Left ventricle myocardium inferior (tissue), 1 donor: Measurements from ENCODE around the gene IFNL3. TPM values are rescaled to one million over a fixed set of nuclear protein-coding genes. Genes with fewer than 3 reads are reported as not detected.

Source experiments
- DNase-seq: peaks from one replicate; pipeline ENCODE4 v3.0.0-alpha.2; 2020
- H3K27ac ChIP-seq: fragments of 200-600 bp; replicated peaks from 2 replicates; pipeline ENCODE4 v1.8.0; 2021
- H3K27me3 ChIP-seq: fragments of 200-600 bp; 2 replicates; pipeline ENCODE4 v1.8.0; 2021; ENCODE audit warnings: low read depth
- H3K36me3 ChIP-seq: fragments of 200-600 bp; 2 replicates; pipeline ENCODE4 v1.8.0; 2021
- H3K4me1 ChIP-seq: fragments of 200-600 bp; 2 replicates; pipeline ENCODE4 v1.8.0; 2021
- H3K4me3 ChIP-seq: fragments of 200-600 bp; 2 replicates; pipeline ENCODE4 v1.8.0; 2021; ENCODE audit warnings: mild to moderate bottlenecking, moderate library complexity
- H3K9me3 ChIP-seq: fragments of 200-600 bp; replicated peaks from 2 replicates; pipeline ENCODE4 v1.8.0; 2021
- CTCF ChIP-seq: fragments of 200-600 bp; IDR thresholded peaks from 2 replicates; pipeline ENCODE4 v1.8.0; 2021; ENCODE audit warnings: antibody characterized with exemption, mild to moderate bottlenecking, borderline replicate concordance
- intact Hi-C: fragments of 100-400 bp; cut with micrococcal nuclease; formaldehyde crosslinking; loops from one replicate; pipeline ENCODE4 v1.11.0; 2022
- total RNA-seq: library from RNA; stranded (reverse); fragmentation: NEBNext Ultra II Directional; extraction: Animal tissue kit (Norgen Biotek cat#: 25700); gene quantifications from one replicate; pipeline ENCODE4 v1.2.1, GENCODE V29; 2021
- donor health status: DM: no; HTN: yes; CAD: no; lungs with severe emphysema.

The IFNL3 gene
- total RNA-seq, 1 donor from 2014 or later, result not detected

- Histone ChIP-seq H3K4me1 (peaks cover 5% of the 10 kb centered on the region), H3K27ac (no peak overlapping the region), H3K9me3 (no peaks in the 10 kb centered on the region), H3K27me3 (peaks cover 100% of the 10 kb centered on the region), H3K4me3 (no peak overlapping the region), H3K36me3 (no peaks in the 10 kb centered on the region)
- no peak for TF ChIP-seq CTCF
- no peak for DNase-seq
- intact Hi-C loops, result no loop called here
Observed at GRCh38 chr19:39200066-39200802, 44.6 kb downstream of the IFNL3 start.

GRCh38 chr19:39199025-39199424, 45.8 kb downstream of the IFNL3 start:
- Histone ChIP-seq H3K36me3 (no peaks in the 10 kb centered on the region), H3K27ac (no peak overlapping the region), H3K9me3 (no peaks in the 10 kb centered on the region), H3K4me3 (no peak overlapping the region), H3K4me1 (peaks cover 5% of the 10 kb centered on the region), H3K27me3 (peaks cover 100% of the 10 kb centered on the region)
- DNase-seq, result no peak
- no peak for TF ChIP-seq CTCF
- intact Hi-C loops, result no loop called here

GRCh38 chr19:39197808-39198207, 47.0 kb downstream of the IFNL3 start:
- Histone ChIP-seq H3K4me3 (no peak overlapping the region), H3K9me3 (no peaks in the 10 kb centered on the region), H3K27ac (no peak overlapping the region), H3K27me3 (peaks cover 97% of the 10 kb centered on the region), H3K36me3 (no peaks in the 10 kb centered on the region), H3K4me1 (peaks cover 5% of the 10 kb centered on the region)
- DNase-seq, result no peak
- TF ChIP-seq CTCF, result no peak
- intact Hi-C loops, result no loop called here

- TF ChIP-seq CTCF, result no peak
- peaks cover 97% of the 10 kb centered on the region for H3K27me3 ChIP-seq
- peak within 1 kb of the TSS; percentile 6 for H3K4me3 ChIP-seq
- H3K27ac ChIP-seq, result no peak within 1 kb of the TSS
- DNase-seq, result no peak
- peaks cover 5% of the 10 kb centered on the region for H3K4me1 ChIP-seq
- no peaks in the 10 kb centered on the region for H3K36me3 ChIP-seq
- intact Hi-C loops, result no loop called here
- no peaks in the 10 kb centered on the region for H3K9me3 ChIP-seq
Observed at GRCh38 chr19:39196860-39197562, 47.8 kb downstream of the IFNL3 start, which contains the start of gene NCCRP1. Gene NCCRP1, plus strand, starts transcription at chr19:39196964. Its CDS starts 19 bp downstream, at chr19:39196983.

- Histone ChIP-seq H3K9me3 (no peaks in the 10 kb centered on the region), H3K27me3 (peaks cover 97% of the 10 kb centered on the region), H3K4me1 (peaks cover 5% of the 10 kb centered on the region), H3K4me3 (no peak overlapping the region), H3K27ac (no peak overlapping the region), H3K36me3 (no peaks in the 10 kb centered on the region)
- TF ChIP-seq CTCF, result no peak
- intact Hi-C loops, result no loop called here
- DNase-seq, result no peak
Observed at GRCh38 chr19:39196320-39196719, 48.5 kb downstream of the IFNL3 start.
